Osteoblast (primary cell): ENCODE measurements around the gene SEMA3F. TPM values are rescaled to one million over a fixed set of nuclear protein-coding genes. Genes with fewer than 3 reads are reported as not detected.

ENCODE experiments used
- DNase-seq: peaks from one replicate; pipeline ENCODE4 v3.0.0; 2011; ENCODE audit warnings: low spot score, mixed read lengths; ENCODE audit not compliant: insufficient read length; ENCODE audit errors: missing footprints
- H2AFZ ChIP-seq: 2 replicates; pipeline ENCODE4 v1.6.0; 2011; ENCODE audit warnings: mild to moderate bottlenecking, low read length
- H3K27ac ChIP-seq: 2 replicates; pipeline ENCODE4 v1.5.1; 2011; ENCODE audit warnings: mild to moderate bottlenecking, low read depth, low read length, moderate library complexity
- H3K27me3 ChIP-seq: 2 replicates; pipeline ENCODE4 v1.6.0; 2012; ENCODE audit warnings: mild to moderate bottlenecking, control low read depth, inconsistent platforms, low read length, moderate library complexity; ENCODE audit not compliant: insufficient read depth
- H3K36me3 ChIP-seq: 2 replicates; pipeline ENCODE4 v1.5.1; 2011; ENCODE audit warnings: mild to moderate bottlenecking, low read length, control low read depth, moderate library complexity; ENCODE audit not compliant: insufficient read depth
- H3K4me1 ChIP-seq: 2 replicates; pipeline ENCODE4 v1.5.1; 2011; ENCODE audit warnings: mild to moderate bottlenecking, low read length, control low read depth, moderate library complexity; ENCODE audit not compliant: insufficient read depth
- H3K4me2 ChIP-seq: 2 replicates; pipeline ENCODE4 v1.6.0; 2011; ENCODE audit warnings: mild to moderate bottlenecking, low read length; ENCODE audit not compliant: insufficient read depth
- H3K4me3 ChIP-seq: fragments of 200-600 bp; sonication (generic); 3 replicates; pipeline ENCODE4 v1.5.1; 2012; ENCODE audit warnings: mild to moderate bottlenecking, low read length, inconsistent platforms; ENCODE audit not compliant: insufficient read depth
- H3K79me2 ChIP-seq: 2 replicates; pipeline ENCODE4 v1.6.0; 2012; ENCODE audit warnings: mild to moderate bottlenecking, low read length, control low read depth, inconsistent platforms; ENCODE audit not compliant: insufficient read depth
- H3K9me3 ChIP-seq: 2 replicates; pipeline ENCODE4 v1.5.1; 2011; ENCODE audit warnings: low read depth, low read length, control low read depth
- H4K20me1 ChIP-seq: 2 replicates; pipeline ENCODE4 v1.6.0; 2012; ENCODE audit warnings: mild to moderate bottlenecking, low read length, control low read depth; ENCODE audit not compliant: insufficient read depth
- small RNA-seq: library from RNA; depleted of rRNA; stranded (forward); fragments of <200 nt; gene quantifications from one replicate; pipeline ENCODE3, GENCODE V24; 2012
- total RNA-seq: library from RNA; depleted of rRNA; stranded (reverse); fragments of >200 nt; gene quantifications from 2 replicates; pipeline ENCODE4 v1.2.3, GENCODE V29; 2012
- TF ChIP-seq, protein P1 (sequence below): IDR thresholded peaks from 2 replicates; pipeline ENCODE4 v1.5.1; 2011; ENCODE audit warnings: mild to moderate bottlenecking, low read depth, low read length, moderate library complexity; ENCODE audit errors: extremely low read depth

SEMA3F gene
- total RNA-seq, 1 donor: 5.1 TPM

- peaks cover 10% of the 10 kb centered on the region for H3K36me3 ChIP-seq
- H3K27me3 ChIP-seq: no peaks in the 10 kb centered on the region
- H3K27ac ChIP-seq: peak overlapping the region; percentile 78
- TF ChIP-seq, protein P1, sequence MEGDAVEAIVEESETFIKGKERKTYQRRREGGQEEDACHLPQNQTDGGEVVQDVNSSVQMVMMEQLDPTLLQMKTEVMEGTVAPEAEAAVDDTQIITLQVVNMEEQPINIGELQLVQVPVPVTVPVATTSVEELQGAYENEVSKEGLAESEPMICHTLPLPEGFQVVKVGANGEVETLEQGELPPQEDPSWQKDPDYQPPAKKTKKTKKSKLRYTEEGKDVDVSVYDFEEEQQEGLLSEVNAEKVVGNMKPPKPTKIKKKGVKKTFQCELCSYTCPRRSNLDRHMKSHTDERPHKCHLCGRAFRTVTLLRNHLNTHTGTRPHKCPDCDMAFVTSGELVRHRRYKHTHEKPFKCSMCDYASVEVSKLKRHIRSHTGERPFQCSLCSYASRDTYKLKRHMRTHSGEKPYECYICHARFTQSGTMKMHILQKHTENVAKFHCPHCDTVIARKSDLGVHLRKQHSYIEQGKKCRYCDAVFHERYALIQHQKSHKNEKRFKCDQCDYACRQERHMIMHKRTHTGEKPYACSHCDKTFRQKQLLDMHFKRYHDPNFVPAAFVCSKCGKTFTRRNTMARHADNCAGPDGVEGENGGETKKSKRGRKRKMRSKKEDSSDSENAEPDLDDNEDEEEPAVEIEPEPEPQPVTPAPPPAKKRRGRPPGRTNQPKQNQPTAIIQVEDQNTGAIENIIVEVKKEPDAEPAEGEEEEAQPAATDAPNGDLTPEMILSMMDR: no peak
- peak overlapping the region; percentile 31 for H2AFZ ChIP-seq
- H4K20me1 ChIP-seq: peaks cover 55% of the 10 kb centered on the region
- peaks cover 33% of the 10 kb centered on the region for H3K4me1 ChIP-seq
- DNase-seq: peak; percentile 98
- peak overlapping the region; percentile 98 for H3K4me3 ChIP-seq
- no peaks in the 10 kb centered on the region for H3K9me3 ChIP-seq
- H3K79me2 ChIP-seq: peaks cover 70% of the 10 kb centered on the region
- H3K4me2 ChIP-seq: peak overlapping the region; percentile 99
These were observed 82.8 kb downstream of the SEMA3F start for GRCh38 chr3:50237754-50238548.

- H3K9me3 ChIP-seq: no peaks in the 10 kb centered on the region
- H3K27me3 ChIP-seq: no peaks in the 10 kb centered on the region
- H3K27ac ChIP-seq: peak overlapping the region; percentile 78
- peaks cover 76% of the 10 kb centered on the region for H3K79me2 ChIP-seq
- DNase-seq: peak; percentile 90
- peaks cover 61% of the 10 kb centered on the region for H4K20me1 ChIP-seq
- H2AFZ ChIP-seq: no peak overlapping the region
- peaks cover 13% of the 10 kb centered on the region for H3K36me3 ChIP-seq
- peaks cover 39% of the 10 kb centered on the region for H3K4me1 ChIP-seq
- H3K4me3 ChIP-seq: peak overlapping the region; percentile 98
- TF ChIP-seq, protein P1: peak; percentile 8
- peak overlapping the region; percentile 99 for H3K4me2 ChIP-seq
These were observed 83.5 kb downstream of the SEMA3F start for GRCh38 chr3:50238549-50239026.

Small RNAs within 50 kb of the gene (small RNA-seq; reads per million reads assigned to genes)
- gene MIR566 (not detected), gene MIR5787 (not detected)

Other genes with a start within 250 kb of the SEMA3F start
- 13.0 and 14.1 TPM in 2 replicates for gene MON1A, start 225.5 kb upstream of the SEMA3F start, total RNA-seq
- 50.7 and 55.1 TPM in 2 replicates for gene RBM6, start 215.2 kb upstream of the SEMA3F start, total RNA-seq
- 148 and 150 TPM in 2 replicates for gene RBM5, start 66.4 kb upstream of the SEMA3F start, total RNA-seq
- not detected in 2 replicates for gene GNAT1, start 36.3 kb downstream of the SEMA3F start, total RNA-seq
- 0.29 and 0.36 TPM in 2 replicates for gene SLC38A3, start 49.9 kb downstream of the SEMA3F start, total RNA-seq
- gene GNAI2, start 80.9 kb downstream of the SEMA3F start, total RNA-seq: 223 and 248 TPM in 2 replicates
- gene SEMA3B, start 113.8 kb downstream of the SEMA3F start, total RNA-seq: 5.9 and 10.1 TPM in 2 replicates
- gene LSMEM2, start 123.8 kb downstream of the SEMA3F start, total RNA-seq: not detected in 2 replicates
- 60.4 and 65.1 TPM in 2 replicates for gene IFRD2, start 137.1 kb downstream of the SEMA3F start, total RNA-seq
- 1.8 and 4.1 TPM in 2 replicates for gene HYAL3, start 144.1 kb downstream of the SEMA3F start, total RNA-seq
- gene NAA80, start 144.1 kb downstream of the SEMA3F start, total RNA-seq: 6.5 and 8.0 TPM in 2 replicates
- gene HYAL1, start 148.2 kb downstream of the SEMA3F start, total RNA-seq: under 0.01 and 0.59 TPM in 2 replicates
- gene HYAL2, start 167.4 kb downstream of the SEMA3F start, total RNA-seq: 32.9 and 34.2 TPM in 2 replicates
- gene TUSC2, start 172.9 kb downstream of the SEMA3F start, total RNA-seq: 15.9 and 16.6 TPM in 2 replicates
- 17.4 and 18.1 TPM in 2 replicates for gene RASSF1, start 185.5 kb downstream of the SEMA3F start, total RNA-seq
- gene ZMYND10, start 190.4 kb downstream of the SEMA3F start, total RNA-seq: 0.88 and 2.9 TPM in 2 replicates
- gene NPRL2, start 195.5 kb downstream of the SEMA3F start, total RNA-seq: 21.7 and 22.1 TPM in 2 replicates
- 22.1 and 25.0 TPM in 2 replicates for gene CYB561D2, start 195.5 kb downstream of the SEMA3F start, total RNA-seq
- 61.6 and 73.1 TPM in 2 replicates for gene TMEM115, start 204.2 kb downstream of the SEMA3F start, total RNA-seq